ENCODE data around the gene PCSK2.

Gene PCSK2

DNA sequence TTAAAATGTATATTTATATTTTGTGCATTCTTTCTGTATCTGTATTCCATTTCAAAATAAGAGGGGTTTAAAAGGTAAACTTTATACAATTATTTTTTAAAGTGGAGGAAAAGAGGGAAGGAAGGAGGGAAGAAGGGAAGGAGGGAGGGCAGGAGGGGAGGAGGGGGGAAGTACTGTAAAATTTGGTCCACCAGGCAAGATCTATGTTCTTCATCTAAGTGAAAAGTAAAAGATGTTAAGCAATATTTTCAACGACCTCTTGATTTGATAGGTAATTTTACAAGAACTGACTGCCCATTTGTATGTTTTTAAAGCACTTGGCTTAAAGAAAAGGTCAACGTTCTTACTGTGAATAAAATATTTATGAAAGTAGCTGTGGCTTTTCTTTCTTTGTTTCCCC is 29.8 kb upstream of the PCSK2 start:
- Histone ChIP-seq H3K9me3 (ENCODE audit: insufficient read depth, low read depth, low read length) (no peaks in the 10 kb centered on the region), H2BK5ac (ENCODE audit: low read depth, low read length, poor library complexity) (no peak overlapping the region), H4K8ac (ENCODE audit: low read depth, low read length) (no peak overlapping the region), H3K79me2 (ENCODE audit: control insufficient read depth, insufficient read depth, low read length, poor library complexity) (no peaks in the 10 kb centered on the region), H3K14ac (ENCODE audit: low read length) (no peak overlapping the region), H3K9ac (ENCODE audit: low read length) (no peak overlapping the region), H3K79me1 (ENCODE audit: low read length) (no peaks in the 10 kb centered on the region), H4K91ac (ENCODE audit: low read depth, low read length) (no peak overlapping the region), H2BK12ac (ENCODE audit: low read length) (no peak overlapping the region), H2AK5ac (ENCODE audit: low read length) (no peak overlapping the region), H3K23ac (ENCODE audit: low read length) (no peak overlapping the region), H4K12ac (ENCODE audit: low read depth, low read length) (no peak overlapping the region), H2AFZ (ENCODE audit: insufficient read depth, low read length, poor library complexity) (no peak overlapping the region), H3K36me3 (ENCODE audit: control insufficient read depth in 1 of 2, insufficient read depth in 2 of 2, low read length in 2 of 2) (no peaks in the 10 kb centered on the region), H3K4ac (ENCODE audit: low read depth, low read length) (no peak overlapping the region), H3K27me3 (ENCODE audit: insufficient read depth, low read length) (no peaks in the 10 kb centered on the region), H3K18ac (ENCODE audit: low read length) (no peak overlapping the region), H3K4me2 (ENCODE audit: low read length) (no peak overlapping the region), H3K4me1 (ENCODE audit: control insufficient read depth in 1 of 2, insufficient read depth in 2 of 2, low read length in 2 of 2) (no peaks in the 10 kb centered on the region), H2BK120ac (ENCODE audit: insufficient read depth, low read length, poor library complexity) (no peak overlapping the region), H3K27ac (ENCODE audit: low read depth, low read length) (no peak overlapping the region), H3K4me3 (ENCODE audit: low read depth, low read length) (no peak overlapping the region)
- DNase-seq: no peak
- WGBS (ENCODE audit: extremely low coverage, insufficient coverage, insufficient read length): no CpG with 5 or more reads among the region's 2 CpGs

DNA sequence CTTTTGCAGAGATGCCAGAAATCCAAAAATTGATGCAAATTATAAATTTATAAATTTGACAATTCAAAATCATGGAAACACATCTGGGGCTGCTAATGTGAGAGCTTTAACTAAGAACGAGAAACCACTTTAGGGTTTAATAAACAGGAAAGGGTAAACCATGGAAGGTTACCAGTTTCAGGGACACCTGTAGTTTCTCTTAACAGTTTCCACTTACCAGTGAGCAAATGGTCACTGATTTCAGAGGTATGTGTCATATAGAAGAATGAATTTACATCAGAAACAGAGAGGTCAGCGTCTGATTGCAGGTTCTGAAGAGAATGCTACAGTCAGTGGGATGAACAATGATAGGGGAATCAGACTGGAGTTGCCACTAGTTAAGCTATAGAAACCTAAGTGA is 24.8 kb upstream of the PCSK2 start:
- no CpG with 5 or more reads among the region's 2 CpGs for whole genome bisulfite sequencing (ENCODE audit: extremely low coverage, insufficient coverage, insufficient read length)
- Histone ChIP-seq H4K12ac (ENCODE audit: low read depth, low read length) (no peak overlapping the region), H2AK5ac (ENCODE audit: low read length) (no peak overlapping the region), H3K14ac (ENCODE audit: low read length) (no peak overlapping the region), H3K4me2 (ENCODE audit: low read length) (no peak overlapping the region), H3K79me2 (ENCODE audit: control insufficient read depth, insufficient read depth, low read length, poor library complexity) (no peaks in the 10 kb centered on the region), H3K27me3 (ENCODE audit: insufficient read depth, low read length) (no peaks in the 10 kb centered on the region), H4K91ac (ENCODE audit: low read depth, low read length) (no peak overlapping the region), H3K9ac (ENCODE audit: low read length) (no peak overlapping the region), H3K4me1 (ENCODE audit: control insufficient read depth in 1 of 2, insufficient read depth in 2 of 2, low read length in 2 of 2) (no peaks in the 10 kb centered on the region), H2BK12ac (ENCODE audit: low read length) (no peak overlapping the region), H2BK5ac (ENCODE audit: low read depth, low read length, poor library complexity) (no peak overlapping the region), H3K9me3 (ENCODE audit: insufficient read depth, low read depth, low read length) (no peaks in the 10 kb centered on the region), H3K23ac (ENCODE audit: low read length) (no peak overlapping the region), H2AFZ (ENCODE audit: insufficient read depth, low read length, poor library complexity) (no peak overlapping the region), H3K18ac (ENCODE audit: low read length) (no peak overlapping the region), H3K4ac (ENCODE audit: low read depth, low read length) (no peak overlapping the region), H3K27ac (ENCODE audit: low read depth, low read length) (no peak overlapping the region), H3K36me3 (ENCODE audit: control insufficient read depth in 1 of 2, insufficient read depth in 2 of 2, low read length in 2 of 2) (no peaks in the 10 kb centered on the region), H2BK120ac (ENCODE audit: insufficient read depth, low read length, poor library complexity) (no peak overlapping the region), H3K4me3 (ENCODE audit: low read depth, low read length) (no peak overlapping the region), H3K79me1 (ENCODE audit: low read length) (no peaks in the 10 kb centered on the region), H4K8ac (ENCODE audit: low read depth, low read length) (no peak overlapping the region)
- no peak for DNase-seq

DNA sequence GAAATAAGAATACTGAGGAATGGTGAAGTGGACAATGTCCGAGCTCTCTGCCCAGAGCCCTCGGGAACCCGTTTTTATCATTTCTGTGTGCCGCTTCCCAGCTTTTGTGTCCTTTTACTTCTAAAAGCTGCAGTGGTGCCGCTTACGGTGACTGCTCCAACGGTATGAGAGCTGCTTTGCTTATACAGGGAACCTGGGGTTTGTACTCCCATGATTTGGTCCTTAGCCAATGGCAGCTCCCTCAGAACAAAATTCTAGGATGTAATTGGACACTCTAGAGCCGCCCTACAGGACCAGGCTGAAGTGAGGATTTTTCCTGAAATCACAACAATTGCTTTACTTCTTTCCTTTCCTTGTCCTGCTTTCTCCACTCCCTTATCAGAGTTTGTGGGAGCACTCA is 24.2 kb upstream of the PCSK2 start:
- Histone ChIP-seq H3K18ac (ENCODE audit: low read length) (no peak overlapping the region), H3K27ac (ENCODE audit: low read depth, low read length) (no peak overlapping the region)

DNA sequence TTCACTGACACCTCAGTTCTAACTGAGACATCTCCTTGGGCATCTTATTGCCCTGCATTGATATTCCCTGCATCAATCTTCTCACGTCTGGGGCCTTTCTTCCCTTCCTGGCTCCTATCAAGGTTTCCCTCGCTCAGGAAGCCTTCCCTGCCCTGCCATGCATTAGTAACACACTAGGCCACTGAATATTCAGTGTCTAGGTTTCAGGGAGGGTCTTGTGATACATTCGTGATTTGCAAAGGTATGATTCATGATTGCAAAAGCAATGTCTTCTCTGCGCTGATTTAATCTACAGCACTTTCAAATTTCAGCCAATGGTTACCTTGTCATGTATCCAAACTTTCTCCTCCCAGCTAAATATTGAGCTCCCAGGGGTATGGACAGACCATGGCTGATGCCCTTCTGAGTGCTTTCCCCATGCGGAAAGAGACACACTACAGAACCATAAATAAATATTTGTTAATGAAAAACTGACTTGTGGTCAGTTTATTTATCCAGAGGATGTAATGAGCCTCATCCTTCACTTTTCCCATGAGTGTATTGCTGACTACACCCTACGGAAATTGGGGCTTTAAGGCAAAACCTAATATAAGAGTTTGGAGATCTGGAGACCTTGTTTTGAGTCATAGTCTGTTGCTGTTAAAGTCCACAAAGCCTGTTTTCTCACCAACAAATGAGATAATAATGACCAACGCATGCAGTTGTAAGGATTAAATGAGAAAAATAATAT is 21.6 kb upstream of the PCSK2 start:
- Histone ChIP-seq H2BK5ac (ENCODE audit: low read depth, low read length, poor library complexity) (no peak overlapping the region), H3K4ac (ENCODE audit: low read depth, low read length) (no peak overlapping the region), H3K9me3 (ENCODE audit: insufficient read depth, low read depth, low read length) (no peaks in the 10 kb centered on the region), H4K12ac (ENCODE audit: low read depth, low read length) (no peak overlapping the region), H3K14ac (ENCODE audit: low read length) (no peak overlapping the region), H3K23ac (ENCODE audit: low read length) (no peak overlapping the region), H3K79me2 (ENCODE audit: control insufficient read depth, insufficient read depth, low read length, poor library complexity) (no peaks in the 10 kb centered on the region), H2AFZ (ENCODE audit: insufficient read depth, low read length, poor library complexity) (no peak overlapping the region), H2AK5ac (ENCODE audit: low read length) (no peak overlapping the region), H3K36me3 (ENCODE audit: control insufficient read depth in 1 of 2, insufficient read depth in 2 of 2, low read length in 2 of 2) (no peaks in the 10 kb centered on the region), H3K9ac (ENCODE audit: low read length) (no peak overlapping the region), H3K79me1 (ENCODE audit: low read length) (no peaks in the 10 kb centered on the region), H4K8ac (ENCODE audit: low read depth, low read length) (no peak overlapping the region), H3K4me2 (ENCODE audit: low read length) (no peak overlapping the region), H3K27me3 (ENCODE audit: insufficient read depth, low read length) (no peaks in the 10 kb centered on the region), H3K4me3 (ENCODE audit: low read depth, low read length) (no peak overlapping the region), H3K18ac (ENCODE audit: low read length) (no peak overlapping the region), H2BK12ac (ENCODE audit: low read length) (no peak overlapping the region), H2BK120ac (ENCODE audit: insufficient read depth, low read length, poor library complexity) (no peak overlapping the region), H4K91ac (ENCODE audit: low read depth, low read length) (no peak overlapping the region), H3K4me1 (ENCODE audit: control insufficient read depth in 1 of 2, insufficient read depth in 2 of 2, low read length in 2 of 2) (no peaks in the 10 kb centered on the region), H3K27ac (ENCODE audit: low read depth, low read length) (no peak overlapping the region)
- WGBS (ENCODE audit: extremely low coverage, insufficient coverage, insufficient read length): no CpG with 5 or more reads among the region's 7 CpGs
- DNase-seq: no peak

More for the DNA sequence above, 24.2 kb upstream of the PCSK2 start:
- H3K14ac ChIP-seq (ENCODE audit: low read length): no peak overlapping the region
- H2AK5ac ChIP-seq (ENCODE audit: low read length): no peak overlapping the region
- H3K36me3 ChIP-seq (ENCODE audit: control insufficient read depth in 1 of 2, insufficient read depth in 2 of 2, low read length in 2 of 2): no peaks in the 10 kb centered on the region
- no peaks in the 10 kb centered on the region for H3K27me3 ChIP-seq (ENCODE audit: insufficient read depth, low read length)
- H2AFZ ChIP-seq (ENCODE audit: insufficient read depth, low read length, poor library complexity): no peak overlapping the region
- H4K12ac ChIP-seq (ENCODE audit: low read depth, low read length): no peak overlapping the region
- H3K4ac ChIP-seq (ENCODE audit: low read depth, low read length): no peak overlapping the region
- no peaks in the 10 kb centered on the region for H3K9me3 ChIP-seq (ENCODE audit: insufficient read depth, low read depth, low read length)
- no peak overlapping the region for H3K4me2 ChIP-seq (ENCODE audit: low read length)
- H2BK5ac ChIP-seq (ENCODE audit: low read depth, low read length, poor library complexity): no peak overlapping the region
- H3K4me3 ChIP-seq (ENCODE audit: low read depth, low read length): no peak overlapping the region
- no peaks in the 10 kb centered on the region for H3K79me1 ChIP-seq (ENCODE audit: low read length)
- no peak for DNase-seq
- no peaks in the 10 kb centered on the region for H3K79me2 ChIP-seq (ENCODE audit: control insufficient read depth, insufficient read depth, low read length, poor library complexity)
- H3K4me1 ChIP-seq (ENCODE audit: control insufficient read depth in 1 of 2, insufficient read depth in 2 of 2, low read length in 2 of 2): no peaks in the 10 kb centered on the region
- H4K91ac ChIP-seq (ENCODE audit: low read depth, low read length): no peak overlapping the region
- no peak overlapping the region for H4K8ac ChIP-seq (ENCODE audit: low read depth, low read length)
- no peak overlapping the region for H2BK120ac ChIP-seq (ENCODE audit: insufficient read depth, low read length, poor library complexity)
- no peak overlapping the region for H3K9ac ChIP-seq (ENCODE audit: low read length)
- no CpG with 5 or more reads among the region's 8 CpGs for WGBS (ENCODE audit: extremely low coverage, insufficient coverage, insufficient read length)
- H2BK12ac ChIP-seq (ENCODE audit: low read length): no peak overlapping the region
- H3K23ac ChIP-seq (ENCODE audit: low read length): no peak overlapping the region
